IMR-90 (cell line): ENCODE results near the gene MARCHF9. TPM values are rescaled to one million over a fixed set of nuclear protein-coding genes. Genes with fewer than 3 reads are reported as not detected.

Experiments used
- ATAC-seq: fragments of 200-7000 bp; cut with Tn5 transposase; 2 replicates; pipeline ENCODE4 v1.9.1; 2020; ENCODE audit warnings: low read depth, mild to moderate bottlenecking, moderate library complexity
- BruUV-seq: library from RNA; stranded (reverse); fragments of 400-500 nt; replicated peaks from 2 replicates; lab custom pipeline; 2021; lab: Mats Ljungman, UMichigan
- CTCF ChIA-PET: fragments of 300-600 bp; formaldehyde crosslinking; extraction: SDS; loops from one replicate; lab custom pipeline; 2021; ENCODE audit warnings: antibody characterized with exemption; lab: Yijun Ruan, JAX
- POLR2A ChIA-PET: fragments of 300-600 bp; sonication (Branson Sonifier 250); formaldehyde crosslinking; loops from one replicate; lab custom pipeline; 2022; ENCODE audit warnings: antibody characterized with exemption; ENCODE audit not compliant: unreplicated experiment; lab: Charles Lee
- DNase-seq: peaks from one replicate; pipeline ENCODE4 v3.0.0; 2013
- H2AFZ ChIP-seq: replicated peaks from 2 replicates; pipeline ENCODE3; 2013; ENCODE audit warnings: low read length, mild to moderate bottlenecking; ENCODE audit not compliant: poor library complexity
- H2AK5ac ChIP-seq: 2 replicates; pipeline ENCODE4 v1.6.1; 2013; ENCODE audit warnings: low read depth, low read length, inconsistent platforms
- H2AK9ac ChIP-seq: replicated peaks from 2 replicates; pipeline ENCODE3; 2013; ENCODE audit warnings: mild to moderate bottlenecking, low read depth, low read length, moderate library complexity; ENCODE audit not compliant: poor library complexity
- H2BK120ac ChIP-seq: 2 replicates; pipeline ENCODE4 v1.6.1; 2013; ENCODE audit warnings: low read depth, low read length, inconsistent platforms
- H2BK15ac ChIP-seq: 3 replicates; pipeline ENCODE4 v1.6.1; 2013; ENCODE audit warnings: low read depth, low read length, inconsistent platforms
- H2BK20ac ChIP-seq: 2 replicates; pipeline ENCODE4 v1.6.1; 2013; ENCODE audit warnings: low read depth, mild to moderate bottlenecking, inconsistent platforms, low read length, moderate library complexity
- H2BK5ac ChIP-seq: 2 replicates; pipeline ENCODE4 v1.6.1; 2013; ENCODE audit warnings: mild to moderate bottlenecking, low read depth, low read length, inconsistent platforms; ENCODE audit not compliant: poor library complexity, severe bottlenecking
- H3K14ac ChIP-seq: replicated peaks from 2 replicates; pipeline ENCODE4 v1.6.1; 2013; ENCODE audit warnings: low read depth, low read length, inconsistent platforms
- H3K18ac ChIP-seq: 2 replicates; pipeline ENCODE4 v1.6.1; 2013; ENCODE audit warnings: low read depth, low read length, control low read depth
- H3K23ac ChIP-seq: 2 replicates; pipeline ENCODE4 v1.6.1; 2013; ENCODE audit warnings: low read depth, low read length, inconsistent platforms
- H3K27ac ChIP-seq: 2 replicates; pipeline ENCODE4 v1.5.1; 2013; ENCODE audit warnings: mild to moderate bottlenecking, control low read depth, low read length; ENCODE audit not compliant: insufficient read depth
- H3K27me3 ChIP-seq: 2 replicates; pipeline ENCODE4 v1.6.1; 2013; ENCODE audit warnings: low read length; ENCODE audit not compliant: control insufficient read depth, insufficient read depth
- H3K36me3 ChIP-seq: 2 replicates; pipeline ENCODE4 v1.6.1; 2013; ENCODE audit warnings: low read length, mixed read lengths; ENCODE audit not compliant: control insufficient read depth, insufficient read depth
- H3K4ac ChIP-seq: 2 replicates; pipeline ENCODE4 v1.6.1; 2013; ENCODE audit warnings: low read depth, low read length, inconsistent platforms
- H3K4me1 ChIP-seq: 2 replicates; pipeline ENCODE4 v1.6.1; 2013; ENCODE audit warnings: low read length, mixed read lengths; ENCODE audit not compliant: control insufficient read depth, insufficient read depth
- H3K4me2 ChIP-seq: 2 replicates; pipeline ENCODE4 v1.6.1; 2013; ENCODE audit warnings: low read depth, mild to moderate bottlenecking, control low read depth, low read length, moderate library complexity
- H3K4me3 ChIP-seq: 2 replicates; pipeline ENCODE4 v1.5.1; 2013; ENCODE audit warnings: low read depth, mild to moderate bottlenecking, control low read depth, low read length, moderate library complexity; ENCODE audit not compliant: insufficient read depth
- H3K56ac ChIP-seq: 2 replicates; pipeline ENCODE4 v1.6.1; 2013; ENCODE audit warnings: low read length, inconsistent platforms; ENCODE audit not compliant: insufficient read depth; ENCODE audit errors: extremely low read depth
- H3K79me1 ChIP-seq, 2 experiments: 2 replicates each; pipeline ENCODE4 v1.6.1; 2013; ENCODE audit warnings: low read length in 2 of 2, inconsistent platforms in 1 of 2, low read depth in 1 of 2
- H3K9ac ChIP-seq: 2 replicates; pipeline ENCODE4 v1.6.1; 2013; ENCODE audit warnings: low read depth, low read length, control low read depth
- H3K9me1 ChIP-seq: 2 replicates; pipeline ENCODE4 v1.6.1; 2013; ENCODE audit warnings: low read length, inconsistent platforms; ENCODE audit not compliant: insufficient read depth
- H3K9me3 ChIP-seq: 2 replicates; pipeline ENCODE4 v1.6.1; 2013; ENCODE audit warnings: low read length; ENCODE audit not compliant: control insufficient read depth, insufficient read depth
- H4K20me1 ChIP-seq: 2 replicates; pipeline ENCODE4 v1.6.1; 2013; ENCODE audit warnings: low read length, inconsistent platforms; ENCODE audit not compliant: insufficient read depth
- H4K5ac ChIP-seq: 2 replicates; pipeline ENCODE4 v1.6.1; 2013; ENCODE audit warnings: mild to moderate bottlenecking, low read depth, low read length, control low read depth
- H4K8ac ChIP-seq, 2 experiments: 2 replicates each; pipeline ENCODE4 v1.6.1; 2013; ENCODE audit warnings: low read depth in 2 of 2, low read length in 2 of 2, control low read depth in 1 of 2, inconsistent platforms in 1 of 2
- H4K91ac ChIP-seq: 2 replicates; pipeline ENCODE4 v1.6.1; 2013; ENCODE audit warnings: low read depth, low read length, inconsistent platforms; ENCODE audit not compliant: insufficient read depth
- BHLHE40 ChIP-seq: fragments of 150-350 bp; IDR thresholded peaks from 2 replicates; pipeline ENCODE4 v1.6.1; 2016; ENCODE audit warnings: mild to moderate bottlenecking, low read depth, low read length
- CEBPB ChIP-seq: IDR thresholded peaks from 2 replicates; pipeline ENCODE4 v1.6.1; 2012; ENCODE audit warnings: low read depth, low read length, improper control_type of control experiment
- CHD1 ChIP-seq: IDR thresholded peaks from 2 replicates; pipeline ENCODE4 v1.6.1; 2012; ENCODE audit warnings: low read depth, low read length, improper control_type of control experiment
- CTCF ChIP-seq: conservative IDR thresholded peaks from 2 replicates; pipeline ENCODE4 v1.5.1; 2012; ENCODE audit warnings: mild to moderate bottlenecking, low read depth, low read length, improper control_type of control experiment
- FOS ChIP-seq: fragments of 150-350 bp; IDR thresholded peaks from 2 replicates; pipeline ENCODE4 v1.6.1; 2016; ENCODE audit warnings: low read depth, low read length
- MAFK ChIP-seq: IDR thresholded peaks from 2 replicates; pipeline ENCODE4 v1.6.1; 2012; ENCODE audit warnings: low read depth, low read length, improper control_type of control experiment
- MAZ ChIP-seq: IDR thresholded peaks from 2 replicates; pipeline ENCODE4 v1.6.1; 2012; ENCODE audit warnings: low read depth, mild to moderate bottlenecking, low read length, improper control_type of control experiment, moderate library complexity, borderline replicate concordance
- MXI1 ChIP-seq: IDR thresholded peaks from 2 replicates; pipeline ENCODE4 v1.6.1; 2012; ENCODE audit warnings: low read depth, mild to moderate bottlenecking, low read length, moderate library complexity, borderline replicate concordance
- NFE2L2 ChIP-seq: fragments of 150-350 bp; IDR thresholded peaks from 2 replicates; pipeline ENCODE4 v1.6.1; 2016; ENCODE audit warnings: low read depth, mild to moderate bottlenecking, low read length
- POLR2A ChIP-seq: IDR thresholded peaks from 2 replicates; pipeline ENCODE4 v1.6.1; 2012; ENCODE audit warnings: mild to moderate bottlenecking, low read depth, low read length
- RAD21 ChIP-seq: IDR thresholded peaks from 2 replicates; pipeline ENCODE4 v1.6.1; 2012; ENCODE audit warnings: low read length, improper control_type of control experiment
- RCOR1 ChIP-seq: IDR thresholded peaks from 2 replicates; pipeline ENCODE4 v1.6.1; 2012; ENCODE audit warnings: mild to moderate bottlenecking, low read length, improper control_type of control experiment; ENCODE audit not compliant: insufficient replicate concordance
- RFX5 ChIP-seq: IDR thresholded peaks from 2 replicates; pipeline ENCODE4 v1.8.0; 2012; ENCODE audit warnings: low read depth, mild to moderate bottlenecking, low read length, moderate library complexity
- SMC3 ChIP-seq: fragments of 150-350 bp; IDR thresholded peaks from 2 replicates; pipeline ENCODE4 v1.6.1; 2016; ENCODE audit warnings: low read depth, mild to moderate bottlenecking, antibody characterized with exemption, low read length, moderate library complexity
- USF2 ChIP-seq: fragments of 150-350 bp; IDR thresholded peaks from 2 replicates; pipeline ENCODE4 v1.6.1; 2017; ENCODE audit warnings: mild to moderate bottlenecking, antibody characterized with exemption, low read length, low read depth
- WGBS, 2 experiments: methylation state at CpG; one replicate each; pipeline versions ENCODE4 v1.1.5 to v1.1.7; 2013; ENCODE audit warnings: missing lambda C conversion rate in 2 of 2; ENCODE audit not compliant: insufficient read length in 1 of 2; ENCODE audit errors: extremely low coverage in 2 of 2; 5-methylcytosine and 5-hydroxymethylcytosine counted together
- dilution Hi-C: fragments of 300-500 bp; cut with HindIII; formaldehyde crosslinking; loops from one replicate; pipeline ENCODE4 v1.14.3; 2018; ENCODE audit warnings: low sequenced_read_pairs; ENCODE audit not compliant: unreplicated experiment
- in situ Hi-C: fragments of 300-500 bp; cut with MboI; formaldehyde crosslinking; loops from 3 replicates; pipeline ENCODE4 v1.14.3; 2019; ENCODE audit warnings: low sequenced_read_pairs, inconsistent platforms, mixed read lengths
- intact Hi-C: fragments of 100-400 bp; cut with micrococcal nuclease; formaldehyde crosslinking; loops from 2 replicates; pipeline ENCODE4 v1.10.0; 2022
- polyA plus RNA-seq, 3 experiments: library from polyadenylated mRNA; depleted of rRNA; stranded (reverse); fragments of >200 nt; gene quantifications; 2 replicates each; pipeline ENCODE4 v1.2.3, GENCODE V29; 2012; ENCODE audit warnings: low replicate concordance in 1 of 3
- total RNA-seq: library from RNA; depleted of rRNA; stranded (reverse); fragments of >200 nt; gene quantifications from 2 replicates; pipeline ENCODE4 v1.2.3, GENCODE V29; 2012
- TF ChIP-seq, protein P1 (sequence below): fragments of 150-350 bp; IDR thresholded peaks from 2 replicates; pipeline ENCODE4 v1.6.1; 2016; ENCODE audit warnings: low read depth, mild to moderate bottlenecking, low read length, moderate library complexity, borderline replicate concordance

The MARCHF9 gene
- total and polyA plus RNA-seq, 2 of the 4 experiments (the other 2 are of a cell fraction): 1.1 to 5.4 TPM

DNA sequence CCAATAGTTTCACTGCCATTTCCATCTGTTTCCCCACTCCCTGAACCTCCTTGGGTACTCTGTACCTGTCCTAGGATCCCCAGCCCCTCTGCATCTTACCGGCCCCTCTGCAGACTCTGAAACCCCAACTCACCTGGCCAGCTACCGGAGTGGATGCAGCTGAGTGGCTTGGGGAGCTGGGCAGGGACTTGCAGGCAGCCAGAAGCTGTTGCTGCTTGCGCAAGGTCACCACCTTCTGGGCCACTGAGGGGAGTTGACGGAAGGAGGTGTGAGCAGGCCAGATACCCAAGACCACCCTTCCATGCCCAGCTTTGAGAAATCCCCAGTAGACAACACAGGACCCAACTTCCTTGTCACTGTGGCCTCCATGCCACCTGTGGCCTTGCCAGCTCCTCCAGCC, 22.6 kb upstream of the MARCHF9 start:
- Histone ChIP-seq H3K14ac (no peak overlapping the region), H3K27me3 (peaks cover 61% of the 10 kb centered on the region), H3K79me1 (peaks cover 0 to 5% of the 10 kb centered on the region in 2 experiments; a peak in 1 of 4 replicates), H4K5ac (no peak overlapping the region), H3K4me2 (no peak overlapping the region), H2BK15ac (no peak overlapping the region), H3K23ac (no peak overlapping the region), H4K91ac (no peak overlapping the region), H3K27ac (no peak overlapping the region), H3K9me3 (no peaks in the 10 kb centered on the region), H2BK20ac (no peak overlapping the region), H2BK120ac (no peak overlapping the region), H3K4me3 (no peak overlapping the region), H2BK5ac (no peak overlapping the region), H3K56ac (no peak overlapping the region), H3K36me3 (peaks cover 6% of the 10 kb centered on the region; the same call in 1 of the 2 replicates), H4K8ac (no peak overlapping the region), H2AK9ac (no peak overlapping the region), H2AK5ac (no peak overlapping the region), H3K18ac (no peak overlapping the region), H2AFZ (no peak overlapping the region), H3K4me1 (0 out of 2 replicates have a peak, but pooled peaks cover under 1% of the 10 kb centered on the region), H3K4ac (no peak overlapping the region), H3K9me1 (0 out of 2 replicates have a peak, but pooled peaks cover 4% of the 10 kb centered on the region), H4K20me1 (peaks cover 12% of the 10 kb centered on the region; the same call in 1 of the 2 replicates), H3K9ac (no peak overlapping the region)
- in situ Hi-C loops: loop anchor here (10.0 kb wide), 1 partner anchor 147 kb away; no protein-coding TSS in a partner anchor
- intact Hi-C loops: no loop called here
- no CpG with 5 or more reads among the region's 4 CpGs for WGBS, 2 experiments
- TF ChIP-seq RCOR1 (no peak), RAD21 (no peak), MAFK (no peak), POLR2A (no peak), SMC3 (no peak), CHD1 (no peak), FOS (no peak), MXI1 (no peak), USF2 (no peak), MAZ (no peak), CEBPB (no peak), NFE2L2 (no peak), RFX5 (no peak), BHLHE40 (no peak), CTCF (no peak)
- TF ChIP-seq, protein P1, sequence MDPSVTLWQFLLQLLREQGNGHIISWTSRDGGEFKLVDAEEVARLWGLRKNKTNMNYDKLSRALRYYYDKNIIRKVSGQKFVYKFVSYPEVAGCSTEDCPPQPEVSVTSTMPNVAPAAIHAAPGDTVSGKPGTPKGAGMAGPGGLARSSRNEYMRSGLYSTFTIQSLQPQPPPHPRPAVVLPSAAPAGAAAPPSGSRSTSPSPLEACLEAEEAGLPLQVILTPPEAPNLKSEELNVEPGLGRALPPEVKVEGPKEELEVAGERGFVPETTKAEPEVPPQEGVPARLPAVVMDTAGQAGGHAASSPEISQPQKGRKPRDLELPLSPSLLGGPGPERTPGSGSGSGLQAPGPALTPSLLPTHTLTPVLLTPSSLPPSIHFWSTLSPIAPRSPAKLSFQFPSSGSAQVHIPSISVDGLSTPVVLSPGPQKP: no peak
- DNase-seq: no peak
- CTCF ChIA-PET: no interaction called here
- ATAC-seq: no peak
- POLR2A ChIA-PET: no interaction called here
- dilution Hi-C loops: no loop called here
- BruUV-seq: no TSS peak
